GM08714 (cell line): ENCODE data around the gene CCDC85B.
"Not testable (repeated sequence)": the region's sequence is repeated elsewhere in the genome, so short reads cannot be mapped to it uniquely, and the experiment has no call there.

ENCODE experiments used
- H3K4me3 ChIP-seq: fragments of 200-500 bp; sonication (Bioruptor generic); 2 replicates; pipeline ENCODE4 v1.5.1; 2014; ENCODE audit warnings: mild to moderate bottlenecking, low read length, inconsistent platforms
- ZNF274 ChIP-seq: IDR thresholded peaks from 2 replicates; pipeline ENCODE4 v1.6.1; 2012; ENCODE audit warnings: mild to moderate bottlenecking, low read depth, low read length

CCDC85B gene

DNA sequence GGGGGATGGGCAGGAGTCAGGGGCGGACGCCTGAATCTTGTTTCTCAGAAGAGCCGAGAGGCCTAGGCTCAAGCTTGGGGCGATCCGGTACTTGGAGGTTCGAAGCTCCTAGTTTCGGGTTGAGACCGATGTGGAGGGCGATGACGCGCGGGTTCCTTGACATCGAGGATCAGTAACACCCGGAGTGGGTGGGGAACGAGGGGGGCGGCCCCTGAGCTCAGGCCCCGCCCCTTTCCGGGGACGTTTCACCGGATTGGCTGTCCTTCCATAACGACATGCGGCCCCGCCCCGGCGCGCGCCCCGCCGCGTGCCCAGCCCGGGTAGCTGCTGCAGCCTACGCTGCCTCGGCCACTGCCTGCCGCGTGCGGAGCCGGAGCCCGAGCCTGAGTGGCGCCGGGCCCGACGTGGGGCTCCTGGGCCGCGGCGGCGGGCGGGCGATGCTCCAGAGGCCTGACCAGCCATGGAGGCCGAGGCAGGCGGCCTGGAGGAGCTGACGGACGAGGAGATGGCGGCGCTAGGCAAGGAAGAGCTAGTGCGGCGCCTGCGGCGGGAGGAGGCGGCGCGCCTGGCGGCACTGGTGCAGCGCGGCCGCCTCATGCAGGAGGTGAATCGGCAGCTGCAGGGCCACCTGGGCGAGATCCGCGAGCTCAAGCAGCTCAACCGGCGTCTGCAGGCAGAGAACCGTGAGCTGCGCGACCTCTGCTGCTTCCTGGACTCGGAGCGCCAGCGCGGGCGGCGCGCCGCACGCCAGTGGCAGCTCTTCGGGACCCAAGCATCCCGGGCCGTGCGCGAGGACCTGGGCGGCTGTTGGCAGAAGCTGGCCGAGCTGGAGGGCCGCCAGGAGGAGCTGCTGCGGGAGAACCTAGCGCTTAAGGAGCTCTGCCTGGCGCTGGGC is at the start of gene CCDC85B:
CCDC85B (plus strand) TSS at position 350 of the 895 bp plus-strand sequence; CDS start at position 461, 111 bp downstream.
- peak within 1 kb of the TSS; percentile 78 for H3K4me3 ChIP-seq
- no peak for TF ChIP-seq ZNF274

DNA sequence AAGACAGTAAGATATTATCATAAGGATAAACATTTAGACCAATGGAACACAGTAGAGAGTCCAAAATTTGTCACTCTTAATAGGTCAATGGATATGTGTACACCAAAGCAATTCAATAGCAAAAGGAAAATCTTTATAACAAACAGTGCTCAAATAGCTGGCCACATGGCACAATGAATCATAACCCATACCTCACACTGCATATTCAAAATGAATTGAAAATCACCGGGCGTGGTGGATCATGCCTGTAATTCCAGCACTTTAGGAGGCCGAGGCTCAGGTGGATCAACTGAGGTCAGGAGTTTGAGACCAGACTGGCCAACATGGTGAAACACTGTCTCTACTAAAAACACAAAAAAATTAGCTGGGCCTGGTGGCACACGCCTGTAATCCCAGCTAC is 48.3 kb upstream of the CCDC85B start:
- no peak for TF ChIP-seq ZNF274
- H3K4me3 ChIP-seq: no peak overlapping the region

DNA sequence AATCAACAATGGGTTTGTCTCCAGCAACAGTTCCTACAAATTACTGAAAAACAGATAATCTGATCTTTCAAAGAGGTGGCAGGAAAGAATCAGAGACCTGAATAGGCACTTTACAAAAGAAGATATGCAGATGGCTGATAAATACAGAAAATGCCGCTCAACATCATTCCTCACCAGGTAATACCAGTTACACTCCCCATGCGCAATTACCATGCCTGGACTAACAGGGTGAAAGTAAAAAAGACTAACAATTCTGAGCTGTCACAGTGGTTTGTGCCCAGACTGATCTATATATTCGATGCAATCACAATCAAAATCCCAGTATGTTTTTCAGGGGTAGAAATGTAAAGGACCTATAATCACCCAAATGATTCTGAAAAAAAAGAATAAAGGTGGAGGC is 46.7 kb upstream of the CCDC85B start:
- no peak for TF ChIP-seq ZNF274
- no peak overlapping the region for H3K4me3 ChIP-seq

DNA sequence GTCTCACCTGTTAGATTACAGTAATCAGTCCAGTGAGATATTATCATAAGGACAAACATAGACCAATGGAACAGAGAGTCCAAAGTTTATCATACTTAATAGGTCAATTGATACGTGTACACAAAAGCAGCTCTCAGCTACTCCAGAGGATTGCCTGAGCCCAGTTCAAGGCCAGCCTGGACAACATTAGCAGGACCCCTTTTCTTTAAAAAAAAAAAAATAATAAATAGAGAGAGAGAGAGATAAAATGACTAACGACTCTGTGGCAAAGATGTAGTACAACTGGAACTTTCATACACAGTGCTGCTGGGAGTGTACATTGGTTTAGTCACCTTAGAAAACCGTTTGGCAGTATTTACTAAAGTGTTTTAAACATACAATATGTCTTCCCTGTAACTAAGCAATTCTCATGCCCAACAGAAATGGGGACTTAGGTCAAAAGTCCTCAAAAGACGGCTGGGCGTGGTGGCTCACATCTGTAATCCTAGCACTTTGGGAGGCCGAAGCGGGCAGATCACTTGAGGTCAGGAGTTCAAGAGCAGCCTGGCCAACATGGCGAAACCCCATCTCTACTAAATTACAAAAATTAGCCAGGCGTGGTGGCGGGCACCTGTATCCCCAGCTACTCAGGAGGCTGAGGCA is 46.1 kb upstream of the CCDC85B start:
- no peak for TF ChIP-seq ZNF274
- no peak overlapping the region for H3K4me3 ChIP-seq

DNA sequence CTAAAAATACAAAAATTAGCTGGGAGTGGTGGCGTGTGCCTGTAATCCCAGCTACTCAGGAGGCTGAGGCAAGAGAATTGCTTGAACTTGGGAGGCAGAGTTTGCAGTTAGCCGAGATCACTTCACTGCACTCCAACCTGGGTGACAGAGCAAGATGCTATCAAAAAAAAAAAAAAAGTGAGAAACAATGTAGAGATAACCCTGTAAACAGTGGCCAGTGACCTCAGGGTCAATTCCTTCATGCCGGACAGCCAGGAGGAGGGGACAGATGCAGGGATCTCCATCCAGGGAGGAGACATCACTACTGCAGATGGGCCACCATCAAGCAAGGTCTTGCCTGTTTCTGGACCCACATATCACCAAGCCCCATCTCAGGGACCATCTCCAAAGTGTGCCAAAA is 42.7 kb upstream of the CCDC85B start:
- TF ChIP-seq ZNF274: no peak
- no peak overlapping the region for H3K4me3 ChIP-seq

DNA sequence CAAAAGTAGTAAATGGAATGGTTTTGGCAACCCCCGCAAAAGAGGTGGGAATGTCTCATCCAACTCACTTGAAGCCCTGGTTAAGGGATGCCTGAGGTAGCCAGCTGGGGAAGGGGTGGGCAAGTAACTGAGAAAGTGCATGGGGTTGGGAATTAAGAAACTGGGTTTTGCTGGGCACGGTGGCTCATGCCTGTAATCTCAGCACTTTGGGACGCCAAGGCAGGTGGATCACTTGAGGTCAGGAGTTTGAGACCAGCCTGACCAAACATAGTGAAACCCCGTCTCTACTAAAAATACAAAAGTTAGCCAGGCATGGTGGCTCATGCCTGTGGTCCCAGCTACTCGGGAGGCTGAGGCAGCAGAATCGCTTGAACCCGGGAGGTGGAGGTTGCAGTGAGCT is 41.8 kb upstream of the CCDC85B start:
- not testable (repeated sequence) for H3K4me3 ChIP-seq

DNA sequence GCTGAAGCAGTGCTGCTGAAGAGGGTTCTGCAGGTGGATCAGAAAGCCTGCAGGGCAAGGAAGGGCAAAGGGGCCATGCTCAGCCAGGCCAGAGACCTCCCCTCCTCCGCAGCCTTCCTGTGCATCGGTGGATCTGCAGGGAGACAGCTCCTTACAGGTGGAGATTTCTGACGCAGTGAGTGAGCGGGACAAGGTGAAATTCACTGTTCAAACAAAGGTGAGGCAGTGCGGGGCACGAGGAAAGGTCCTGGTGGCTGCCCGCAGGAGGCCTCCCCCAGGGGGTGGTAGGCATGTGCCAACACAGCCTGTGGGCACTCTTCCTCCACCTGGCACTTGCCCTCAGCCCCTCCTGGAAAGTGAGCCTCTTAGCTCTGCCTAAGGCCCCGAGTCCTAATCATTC is 41.1 kb upstream of the CCDC85B start:
- no peak for TF ChIP-seq ZNF274
- no peak overlapping the region for H3K4me3 ChIP-seq

DNA sequence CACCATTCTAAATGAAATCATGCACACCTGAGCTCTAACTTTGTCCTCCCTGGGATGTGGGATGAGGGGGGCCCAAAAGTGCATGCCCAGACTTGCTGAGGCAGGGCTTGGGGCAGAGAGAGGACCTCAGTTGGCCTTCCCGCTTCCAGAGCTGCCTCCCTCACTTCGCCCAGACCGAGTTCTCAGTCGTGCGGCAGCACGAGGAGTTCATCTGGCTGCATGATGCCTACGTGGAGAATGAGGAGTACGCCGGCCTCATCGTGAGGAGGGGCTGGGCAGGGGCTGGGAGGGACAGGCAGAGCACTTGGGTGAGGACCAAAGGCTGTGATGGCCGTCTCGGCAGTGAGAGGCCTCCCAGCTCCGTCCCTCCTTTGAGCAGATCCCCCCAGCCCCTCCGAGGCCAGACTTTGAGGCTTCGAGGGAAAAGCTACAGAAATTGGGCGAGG is 40.7 kb upstream of the CCDC85B start:
- no peak overlapping the region for H3K4me3 ChIP-seq
- TF ChIP-seq ZNF274: no peak

DNA sequence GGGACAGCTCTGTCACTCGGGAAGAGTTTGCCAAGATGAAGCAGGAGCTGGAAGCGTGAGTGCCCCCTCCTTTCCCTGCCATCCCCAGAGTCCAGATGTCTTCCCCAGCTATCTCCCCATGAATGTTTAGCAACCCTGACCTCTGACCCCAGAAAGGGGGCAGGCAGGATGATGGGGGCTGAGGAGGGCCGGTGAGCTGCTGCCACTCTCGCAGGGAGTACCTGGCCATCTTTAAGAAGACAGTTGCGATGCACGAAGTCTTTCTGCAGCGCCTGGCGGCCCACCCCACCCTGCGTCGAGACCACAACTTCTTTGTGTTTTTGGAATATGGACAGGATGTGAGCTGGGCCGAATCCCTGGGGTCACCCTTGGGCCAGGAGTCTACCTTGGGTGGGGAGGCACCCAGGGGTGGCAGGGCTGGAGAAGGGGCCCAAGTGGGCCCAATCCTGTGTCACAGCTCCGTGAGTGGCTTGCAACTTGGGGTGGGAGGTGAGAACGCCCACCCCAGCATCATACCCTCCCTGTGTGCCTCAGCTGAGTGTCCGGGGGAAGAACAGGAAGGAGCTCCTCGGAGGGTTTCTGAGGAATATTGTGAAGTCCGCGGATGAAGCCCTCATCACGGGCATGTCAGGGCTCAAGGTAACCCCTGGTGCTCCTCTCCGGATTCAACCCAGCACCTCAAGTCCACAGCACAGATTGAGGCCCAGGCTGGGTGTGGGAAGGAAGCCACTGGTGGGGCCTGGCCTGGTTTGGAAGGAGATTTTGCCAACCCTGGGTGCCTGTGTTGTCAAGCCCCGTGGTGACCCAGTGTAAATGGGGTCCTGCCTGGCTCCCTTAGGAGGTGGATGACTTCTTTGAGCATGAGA is 40.0 kb upstream of the CCDC85B start:
- H3K4me3 ChIP-seq: no peak overlapping the region

DNA sequence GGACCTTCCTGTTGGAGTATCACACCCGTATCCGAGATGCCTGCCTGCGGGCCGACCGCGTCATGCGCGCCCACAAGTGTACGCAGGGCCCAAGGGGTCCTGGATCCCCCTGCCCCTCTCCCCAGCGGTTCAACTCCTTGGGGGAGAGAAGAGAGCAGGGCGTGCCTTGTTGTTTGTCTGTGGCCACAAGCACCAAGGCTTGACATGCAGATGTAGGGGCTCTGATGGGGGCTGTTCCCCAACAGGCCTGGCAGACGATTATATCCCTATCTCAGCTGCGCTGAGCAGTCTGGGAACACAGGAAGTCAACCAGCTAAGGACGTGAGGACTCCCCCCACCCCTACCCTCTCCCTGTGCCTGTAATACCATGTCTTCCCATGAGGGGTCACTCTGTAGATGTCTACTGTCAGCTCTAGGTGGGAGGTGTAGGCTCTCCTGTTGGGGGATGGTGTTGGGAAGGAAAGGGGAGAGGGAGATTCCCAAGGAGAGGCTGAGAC is 39.3 kb upstream of the CCDC85B start:
- no peak overlapping the region for H3K4me3 ChIP-seq
- no peak for TF ChIP-seq ZNF274

More for the DNA sequence above, 40.0 kb upstream of the CCDC85B start:
- TF ChIP-seq ZNF274: no peak

DNA sequence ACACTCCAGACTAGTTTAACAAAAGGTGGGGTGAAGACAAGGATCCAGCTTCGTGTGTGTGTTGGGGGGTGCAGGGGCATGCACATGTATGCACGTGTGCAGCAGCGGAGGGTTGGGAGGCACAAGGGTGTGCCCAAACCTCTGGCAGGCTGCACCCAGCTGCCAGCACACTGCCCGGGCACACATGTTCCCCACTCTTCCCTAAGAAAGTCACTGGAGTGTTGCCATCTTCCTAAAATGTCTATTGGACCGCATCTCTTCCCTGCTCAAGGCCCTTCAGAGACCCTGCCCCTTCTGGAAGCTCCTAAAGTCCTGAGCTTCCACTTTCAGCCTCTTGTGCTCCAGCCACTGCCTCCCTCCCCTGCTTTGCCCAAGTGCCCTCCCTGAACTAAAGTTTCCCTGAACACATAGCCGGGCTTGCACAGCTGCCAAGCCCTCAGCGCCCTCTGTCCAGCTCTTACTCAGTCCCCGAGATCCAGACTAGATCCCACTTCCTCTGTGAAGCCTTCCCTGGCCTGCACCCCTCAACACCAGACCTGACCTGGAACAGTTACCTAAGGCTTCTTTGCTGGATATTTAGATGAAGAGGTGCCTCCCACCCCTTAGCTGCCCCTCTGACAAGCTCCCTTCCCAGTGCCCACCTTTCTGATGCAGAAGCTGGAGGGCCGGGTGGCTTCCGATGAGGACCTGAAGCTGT is 38.5 kb upstream of the CCDC85B start:
- no peak for TF ChIP-seq ZNF274
- H3K4me3 ChIP-seq: no peak overlapping the region

DNA sequence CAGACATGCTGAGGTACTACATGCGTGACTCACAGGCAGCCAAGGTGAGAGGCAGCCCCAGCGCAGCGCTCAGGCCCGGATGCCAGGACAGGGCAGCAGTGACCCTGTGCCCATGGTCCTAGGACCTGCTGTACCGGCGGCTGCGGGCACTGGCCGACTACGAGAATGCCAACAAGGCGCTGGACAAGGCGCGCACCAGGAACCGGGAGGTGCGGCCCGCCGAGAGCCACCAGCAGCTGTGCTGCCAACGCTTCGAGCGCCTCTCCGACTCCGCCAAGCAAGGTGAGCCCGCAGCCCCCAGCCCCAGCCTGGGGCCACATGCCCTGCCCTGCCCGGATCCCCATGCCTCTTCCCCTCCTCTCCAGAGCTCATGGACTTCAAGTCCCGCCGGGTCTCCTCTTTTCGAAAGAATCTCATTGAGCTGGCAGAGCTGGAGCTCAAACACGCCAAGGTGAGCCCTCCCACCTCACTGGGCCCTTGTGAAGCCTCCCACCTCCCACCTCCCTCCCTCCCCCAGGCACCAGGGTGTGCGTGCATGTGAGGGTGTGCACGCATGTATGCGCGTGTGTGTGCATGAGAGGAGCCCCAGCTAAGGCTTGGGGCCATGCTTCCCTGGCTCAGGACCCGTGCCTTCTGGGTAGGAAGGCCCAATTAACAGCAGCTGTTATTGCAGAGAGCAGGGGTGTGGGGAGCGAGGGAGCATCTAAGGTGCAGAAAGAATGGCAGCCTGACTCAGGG is 37.8 kb upstream of the CCDC85B start:
- no peak overlapping the region for H3K4me3 ChIP-seq

More for the DNA sequence above, 37.8 kb upstream of the CCDC85B start:
- TF ChIP-seq ZNF274: no peak
